Measurements from ENCODE around the gene TRPM5. TPM values are rescaled to one million over a fixed set of nuclear protein-coding genes. Genes with fewer than 3 reads are reported as not detected.
A peak's percentile ranks its signal among the peaks of the same experiment; 100 is the strongest.

TRPM5 gene
- total RNA-seq, 1 experiment from 2014 or later, result 0.11 TPM

DNA sequence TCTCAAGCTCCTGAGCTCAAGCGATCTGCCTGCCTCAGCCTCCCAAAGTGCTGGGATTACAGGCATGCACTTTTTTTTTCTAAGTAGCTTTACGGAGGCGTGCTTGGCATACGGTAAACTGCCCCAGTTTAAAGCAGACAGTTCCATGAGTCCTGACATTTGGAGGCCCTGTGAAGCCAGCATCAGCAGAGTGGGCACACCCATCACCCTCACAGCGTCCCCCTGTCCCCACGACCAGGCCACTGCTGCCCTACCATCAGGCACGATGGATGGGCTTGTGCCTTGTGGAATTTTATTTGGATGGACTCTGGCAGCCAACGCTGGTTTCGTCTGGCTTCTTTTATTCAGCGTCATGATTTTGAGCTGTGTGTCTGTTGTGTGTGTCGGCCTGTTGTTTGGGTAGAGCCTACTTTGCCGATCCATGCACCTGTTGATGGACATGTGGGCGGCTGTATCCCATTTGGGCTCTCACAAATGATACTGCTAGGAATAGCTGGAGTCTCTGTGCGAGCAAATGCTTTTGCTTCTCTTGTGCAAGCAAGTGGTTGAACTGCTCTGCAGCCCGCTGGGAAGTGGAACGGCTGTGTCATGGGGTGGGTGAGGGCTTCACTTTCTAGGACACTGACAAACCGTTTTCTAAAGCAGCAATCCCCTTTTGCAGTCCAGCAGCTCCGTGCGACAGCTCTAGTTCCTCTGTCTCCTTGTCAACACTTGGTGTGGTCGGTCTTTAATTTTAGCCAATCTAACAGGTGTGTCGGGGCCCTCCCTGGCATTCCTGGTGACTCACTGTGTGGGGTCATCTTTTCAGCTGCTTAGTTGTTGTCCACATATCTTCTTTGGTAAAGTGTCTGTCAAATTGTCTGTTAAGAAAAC lies 24.3 kb upstream of the TRPM5 start:
- no peak for DNase-seq (ENCODE audit: low read depth)

DNA sequence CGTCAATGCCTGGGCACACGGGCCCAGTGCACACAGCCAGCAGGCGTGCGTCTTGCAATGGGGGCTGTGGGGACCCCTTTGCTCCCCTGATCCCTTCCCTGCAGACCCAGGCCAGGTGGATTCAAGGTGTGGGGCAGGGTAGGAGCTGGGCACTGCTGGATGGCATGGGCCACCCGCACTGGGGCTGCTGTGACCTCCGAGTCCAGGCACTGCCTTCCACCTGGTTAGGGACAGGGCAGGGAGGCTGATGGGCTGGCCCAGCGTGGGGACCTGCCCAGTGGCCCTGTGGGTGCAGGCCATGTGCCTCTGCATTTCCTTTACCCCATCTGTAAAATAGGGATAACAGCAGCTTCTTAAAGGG lies 23.4 kb upstream of the TRPM5 start:
- DNase-seq (ENCODE audit: low read depth), result no peak

DNA sequence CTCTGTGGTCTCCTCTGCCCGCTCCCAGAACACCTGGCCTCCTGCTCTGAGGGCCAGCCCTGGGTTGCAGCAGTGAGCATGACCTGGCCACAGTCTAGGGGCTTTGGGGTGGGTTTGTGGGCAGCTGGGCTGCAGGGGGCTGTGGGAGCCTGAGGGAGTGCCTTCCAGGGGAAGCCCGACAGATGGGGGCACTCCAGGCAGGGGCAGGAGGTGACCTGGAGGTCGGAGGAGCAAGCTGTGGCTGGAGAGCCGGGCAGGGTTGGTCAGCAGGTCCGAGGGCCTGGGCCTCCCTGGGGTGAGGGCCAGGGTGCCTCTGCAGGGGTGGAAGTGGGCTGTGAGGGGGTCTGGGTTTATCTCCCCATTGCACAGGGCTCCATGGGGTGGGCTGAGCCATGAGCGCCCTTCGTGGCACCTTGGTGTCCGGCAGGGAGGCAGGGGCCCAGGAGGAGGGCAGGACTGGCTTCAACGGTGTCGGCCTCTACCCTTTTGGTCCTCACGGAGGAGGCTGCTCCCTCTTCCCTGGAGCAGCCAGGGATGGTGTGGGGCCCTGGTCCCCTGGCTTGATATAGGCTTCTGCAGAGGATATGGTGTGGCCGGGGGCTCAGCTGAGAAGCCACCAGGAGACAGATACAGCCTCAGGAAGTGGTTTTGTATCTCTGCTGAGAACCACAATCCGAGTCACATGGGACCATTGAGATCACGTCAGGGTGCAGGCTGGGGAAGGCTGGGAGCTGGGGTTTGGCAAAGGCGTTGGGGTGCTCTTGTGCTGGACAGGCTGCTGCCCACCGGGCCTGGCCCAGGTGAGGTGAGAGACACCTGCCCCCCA lies 22.8 kb upstream of the TRPM5 start:
- no peak for DNase-seq (ENCODE audit: low read depth)

DNA sequence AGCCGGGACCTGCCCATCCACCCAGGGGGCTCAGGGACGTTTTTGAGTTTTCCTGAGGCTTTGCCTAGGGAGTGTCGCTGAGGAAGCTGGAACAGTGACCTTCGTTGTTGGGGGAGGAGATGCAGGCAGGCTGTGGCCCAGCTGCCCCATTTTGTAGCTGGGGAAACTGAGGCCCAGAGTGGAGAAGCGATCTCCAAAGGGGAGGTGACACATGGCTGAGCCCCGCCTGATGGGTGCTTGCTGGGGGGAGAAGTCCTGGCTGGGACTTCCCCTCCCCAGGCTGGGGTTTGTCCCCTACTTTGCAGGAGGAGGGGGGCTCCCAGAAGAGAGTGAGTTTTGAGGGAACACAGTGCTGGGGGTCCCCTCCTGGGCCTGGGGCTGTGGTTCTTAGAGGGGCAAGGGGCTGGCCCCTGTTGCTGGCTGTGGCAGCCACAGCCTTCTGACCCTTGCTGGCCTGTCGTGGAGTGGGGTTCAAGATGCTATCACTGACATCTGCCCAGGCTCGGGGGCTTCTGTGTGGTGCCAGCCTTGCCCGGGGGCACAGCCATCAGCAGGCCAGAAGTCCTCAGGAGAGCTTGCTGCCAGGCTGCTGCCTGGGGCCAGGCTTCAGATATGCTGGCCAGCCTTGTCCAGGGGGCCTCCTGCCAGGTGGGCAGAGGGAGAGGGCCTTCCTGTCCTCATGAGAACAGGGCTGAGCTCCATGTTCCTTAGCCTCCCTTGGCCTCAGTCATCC lies 21.9 kb upstream of the TRPM5 start:
- DNase-seq (ENCODE audit: low read depth), result no peak

DNA sequence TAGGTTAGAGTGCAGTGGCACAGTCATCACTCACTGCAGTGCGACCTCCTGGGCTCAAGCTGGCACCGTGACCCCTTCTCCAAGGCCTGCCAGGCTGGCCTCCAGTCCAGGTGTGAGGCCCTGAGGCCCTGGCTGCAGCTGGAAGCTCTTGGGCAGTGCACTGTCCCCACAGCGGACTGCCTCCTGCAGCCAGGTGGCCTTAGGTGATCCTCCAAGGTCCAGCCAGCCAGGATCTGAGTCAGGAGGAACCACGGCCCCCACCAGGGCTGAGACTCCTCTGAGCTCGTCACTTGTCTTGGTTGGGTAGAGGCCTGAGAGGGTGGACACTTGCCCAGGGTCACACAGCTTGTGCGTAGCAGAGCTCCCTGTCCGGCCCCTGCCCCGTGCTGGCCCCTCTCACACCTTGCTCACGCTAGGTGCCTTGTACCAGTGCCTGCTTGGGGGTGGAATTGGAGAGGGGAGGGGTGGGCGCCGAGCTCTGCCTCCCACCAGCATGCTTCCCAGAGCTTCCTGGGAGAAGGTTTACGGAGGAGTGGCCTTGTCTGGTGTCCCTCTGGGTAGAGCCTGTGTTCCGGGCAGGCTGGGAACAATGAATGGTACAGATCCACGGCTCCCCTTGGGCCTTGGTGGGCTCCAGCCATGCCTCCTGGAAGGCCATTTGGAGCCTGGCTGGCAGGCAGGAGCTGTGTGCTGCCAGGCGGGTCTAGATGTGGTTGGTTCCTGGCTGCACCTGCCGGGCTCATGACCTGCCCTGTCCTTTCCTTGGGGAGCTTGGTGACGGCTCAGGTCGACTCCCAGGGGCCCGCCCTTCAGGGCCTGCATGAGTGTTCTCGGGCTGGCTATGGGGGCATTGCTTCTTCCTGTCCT lies 21.1 kb upstream of the TRPM5 start:
- DNase-seq (ENCODE audit: low read depth), result no peak

DNA sequence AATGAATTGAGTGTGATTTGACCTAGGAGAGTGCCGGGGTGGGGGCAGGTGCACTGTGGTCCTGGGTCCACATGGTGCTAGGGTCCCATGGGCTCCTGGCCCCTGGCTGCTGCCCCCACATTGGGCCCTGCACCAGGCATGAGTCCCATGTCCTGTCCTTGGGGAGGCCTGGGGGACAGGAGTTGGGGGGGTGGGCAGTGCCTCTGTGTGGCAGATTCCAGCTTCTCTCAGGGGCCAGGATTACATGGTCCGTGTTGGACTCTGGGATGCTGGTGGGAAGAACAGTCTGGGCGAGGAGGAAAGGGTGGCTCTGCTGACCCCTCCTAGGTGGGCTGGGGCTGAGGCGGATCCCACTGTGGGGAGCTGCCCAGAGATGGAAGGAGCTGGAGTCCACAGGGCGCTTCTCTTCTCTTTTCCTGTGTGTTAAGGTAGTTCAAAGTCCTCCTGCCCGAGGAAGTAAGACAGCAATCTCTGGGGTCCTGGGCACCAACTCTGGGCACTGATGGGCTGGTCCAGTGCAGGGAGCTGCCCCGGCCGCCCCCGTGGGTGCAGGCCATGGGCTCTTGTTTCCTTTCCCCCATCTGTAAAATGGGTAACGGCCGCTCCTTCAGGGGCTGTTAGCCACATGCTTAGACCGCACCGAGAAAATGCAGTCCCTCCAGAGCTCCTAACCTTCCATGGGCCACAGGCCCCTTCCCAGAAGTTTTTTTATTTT lies 20.3 kb upstream of the TRPM5 start:
- no peak for DNase-seq (ENCODE audit: low read depth)

DNA sequence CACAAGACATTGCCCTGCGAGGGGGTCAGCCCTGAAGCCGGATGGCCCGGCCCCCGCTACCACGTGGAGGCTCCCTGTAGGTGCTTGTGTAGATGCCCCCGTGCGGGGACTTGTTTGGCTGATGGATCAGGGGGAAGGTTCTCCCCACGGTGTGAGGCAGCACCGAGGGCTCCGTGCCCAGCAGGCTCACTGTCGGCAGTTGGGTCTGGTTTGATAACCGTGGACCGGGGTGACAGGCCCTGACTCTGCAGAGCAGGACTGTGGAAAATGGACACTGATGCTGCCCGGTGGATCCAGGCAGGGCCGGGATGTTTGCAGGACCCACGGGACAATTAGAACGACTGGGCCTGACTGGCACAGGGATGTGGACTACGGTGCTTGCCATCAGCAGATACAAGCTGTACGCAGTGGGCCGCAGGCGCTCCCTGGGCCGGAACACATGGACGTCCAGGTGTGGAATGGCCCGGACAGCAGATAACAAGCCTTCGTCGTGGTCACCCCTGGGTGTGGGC lies 19.5 kb upstream of the TRPM5 start:
- DNase-seq (ENCODE audit: low read depth), result no peak

DNA sequence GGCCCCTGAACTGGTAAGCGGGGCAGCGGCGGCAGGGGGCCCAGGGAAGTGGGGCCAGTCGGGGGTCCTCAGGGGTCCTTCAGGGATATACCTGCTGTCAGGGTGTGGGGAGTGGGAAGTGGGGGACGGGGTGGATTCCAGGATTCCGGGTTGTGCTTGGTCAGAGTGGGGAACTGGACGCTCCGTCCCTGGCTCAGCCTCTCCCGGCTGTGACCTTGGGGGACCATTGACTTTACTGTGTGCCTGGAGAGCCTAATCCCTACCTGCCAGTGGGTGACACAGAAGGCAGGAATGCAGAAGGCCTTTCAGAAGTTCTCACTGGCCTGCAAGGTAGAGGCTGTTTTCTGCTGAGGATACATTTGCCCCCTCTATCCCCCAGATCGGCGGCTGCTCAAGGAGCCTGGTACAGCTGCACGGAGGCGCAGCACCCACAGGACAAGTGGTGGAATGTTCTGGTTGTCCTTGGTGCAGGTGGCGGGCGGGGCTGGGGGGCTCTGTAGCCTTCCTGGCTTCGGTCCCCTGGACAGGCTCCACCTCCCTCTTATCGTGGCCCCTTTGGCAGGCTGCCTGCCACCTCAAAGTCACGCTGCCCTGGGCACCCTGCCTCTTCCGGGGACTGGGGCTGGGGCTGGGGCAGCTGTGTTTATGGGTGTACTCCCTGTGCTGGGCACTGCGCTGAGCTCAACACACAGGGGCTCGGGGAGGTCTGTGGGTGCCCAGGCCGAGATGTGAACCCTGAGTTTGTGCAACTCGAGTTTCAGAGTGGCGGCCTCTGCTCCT lies 18.9 kb upstream of the TRPM5 start:
- peak; percentile 35 for DNase-seq (ENCODE audit: low read depth)

DNA sequence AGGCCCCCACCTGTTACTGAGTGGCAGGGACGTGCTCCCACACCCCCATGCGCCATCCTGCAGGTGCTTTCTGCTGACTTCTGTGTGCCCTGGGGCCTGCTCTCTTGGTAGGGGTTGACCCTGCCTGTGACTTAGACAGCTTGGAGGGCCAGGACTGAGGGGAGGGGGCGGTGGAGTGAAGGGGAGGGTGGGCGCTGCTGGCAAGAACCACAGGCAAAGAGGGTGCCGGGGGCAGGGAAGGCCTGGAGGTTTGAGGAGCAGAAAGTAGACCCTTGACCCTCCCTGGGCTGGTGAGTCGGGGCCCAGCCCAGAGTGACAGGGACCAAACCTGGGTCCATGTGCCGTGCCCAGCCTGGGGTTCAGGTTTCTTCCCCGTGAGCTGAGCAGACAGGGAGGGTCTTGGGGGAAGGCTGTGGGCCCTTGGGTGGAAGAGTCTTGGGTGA lies 18.2 kb upstream of the TRPM5 start:
- DNase-seq (ENCODE audit: low read depth), result no peak

DNA sequence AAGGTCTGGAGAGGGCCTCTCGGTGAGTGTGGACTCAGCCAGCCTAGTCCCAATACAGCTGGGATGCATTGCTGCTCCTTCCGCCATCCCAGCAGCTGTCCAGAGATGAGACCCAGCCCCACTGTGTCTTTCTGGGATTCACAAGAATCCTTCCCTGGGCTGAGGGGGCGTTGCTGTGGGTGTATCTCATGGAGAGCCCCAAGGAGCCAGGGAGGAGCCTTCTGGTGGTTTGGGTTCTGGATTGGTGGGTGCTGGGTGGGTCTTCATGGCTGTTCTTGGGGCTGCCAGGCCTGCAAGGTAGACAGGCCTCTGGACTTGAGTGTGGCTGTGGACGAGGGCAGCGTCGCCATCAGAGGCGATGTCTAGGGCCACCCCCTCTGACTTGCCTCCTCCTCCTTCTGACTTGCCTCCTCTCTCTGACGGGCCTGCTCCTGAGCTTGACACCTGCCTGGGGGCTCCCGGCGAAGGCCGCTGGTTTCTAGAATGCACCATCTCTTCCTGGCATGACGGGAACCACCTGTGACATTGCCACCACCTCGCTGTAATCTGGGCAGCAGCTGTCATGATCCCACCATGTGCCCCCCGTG lies 17.7 kb upstream of the TRPM5 start:
- DNase-seq (ENCODE audit: low read depth), result no peak

DNA sequence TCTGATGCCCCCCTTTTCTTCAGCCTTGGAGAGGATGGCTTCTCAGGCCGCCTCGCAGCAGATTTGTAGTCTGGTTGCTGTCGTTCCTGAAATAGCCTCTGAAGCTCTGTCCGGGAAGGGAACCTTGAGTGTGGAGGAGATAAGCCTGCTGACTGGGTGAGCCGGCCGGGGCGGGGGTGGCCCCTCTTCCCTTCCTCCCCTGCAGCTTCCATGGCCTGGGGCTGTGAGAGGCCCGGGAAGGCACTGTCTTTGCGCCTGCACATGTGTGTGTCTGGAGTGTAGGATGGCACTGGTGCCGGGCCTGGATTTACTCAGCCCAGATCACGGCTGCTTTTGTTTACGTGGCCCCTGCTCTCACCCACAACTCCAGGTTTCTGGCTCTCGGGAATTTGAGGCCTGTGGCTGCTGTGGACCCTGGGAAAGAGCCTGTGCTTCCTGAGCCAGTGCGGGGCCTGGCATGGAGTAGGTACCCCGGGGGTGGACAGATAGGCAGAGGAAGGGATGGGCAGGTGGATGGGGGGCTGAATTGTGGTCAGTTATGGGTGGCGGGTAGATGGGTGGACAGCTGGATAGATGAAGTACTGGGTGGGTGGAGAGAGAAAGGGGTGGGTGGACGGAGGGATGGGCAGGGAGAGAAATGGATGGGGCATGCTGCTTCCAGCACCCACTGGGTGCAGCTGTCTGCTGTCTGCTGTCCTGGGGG lies 17.1 kb upstream of the TRPM5 start:
- no peak for DNase-seq (ENCODE audit: low read depth)

DNA sequence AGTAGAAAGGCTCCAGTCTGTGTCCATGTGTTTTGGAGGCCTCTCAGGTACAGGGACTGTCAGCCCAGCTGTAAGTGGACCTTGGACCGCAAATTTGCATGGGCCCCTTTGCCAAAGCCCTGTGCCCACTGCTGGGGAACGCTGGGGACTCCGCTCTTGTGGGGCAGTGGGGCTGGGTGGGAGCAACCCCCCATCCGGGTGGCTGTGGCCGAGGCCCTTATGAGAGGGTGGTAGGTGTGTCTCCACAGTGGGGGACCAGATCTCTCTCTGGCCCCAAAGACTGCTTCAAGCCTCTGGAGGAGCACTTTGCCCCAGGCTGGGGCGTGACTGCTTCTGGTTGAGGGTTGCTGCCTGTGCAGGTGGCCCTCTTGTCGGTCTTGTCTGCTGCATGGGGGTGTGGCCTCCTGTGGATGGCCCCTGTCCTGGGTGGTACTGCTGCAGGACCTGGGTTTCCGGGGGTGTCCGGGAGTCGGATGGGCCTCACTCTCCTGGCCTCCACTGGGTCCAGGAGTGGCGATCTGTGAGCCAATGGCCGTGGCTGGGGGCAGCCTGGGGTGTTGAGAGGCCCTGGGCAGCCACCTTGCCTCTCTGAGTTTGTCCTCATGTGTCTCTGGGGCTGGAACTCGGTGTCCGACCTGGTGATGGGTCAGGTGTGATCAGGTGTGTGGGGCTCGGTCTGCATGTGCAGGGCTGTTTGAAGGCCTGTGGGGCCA lies 16.4 kb upstream of the TRPM5 start:
- DNase-seq (ENCODE audit: low read depth), result no peak

DNA sequence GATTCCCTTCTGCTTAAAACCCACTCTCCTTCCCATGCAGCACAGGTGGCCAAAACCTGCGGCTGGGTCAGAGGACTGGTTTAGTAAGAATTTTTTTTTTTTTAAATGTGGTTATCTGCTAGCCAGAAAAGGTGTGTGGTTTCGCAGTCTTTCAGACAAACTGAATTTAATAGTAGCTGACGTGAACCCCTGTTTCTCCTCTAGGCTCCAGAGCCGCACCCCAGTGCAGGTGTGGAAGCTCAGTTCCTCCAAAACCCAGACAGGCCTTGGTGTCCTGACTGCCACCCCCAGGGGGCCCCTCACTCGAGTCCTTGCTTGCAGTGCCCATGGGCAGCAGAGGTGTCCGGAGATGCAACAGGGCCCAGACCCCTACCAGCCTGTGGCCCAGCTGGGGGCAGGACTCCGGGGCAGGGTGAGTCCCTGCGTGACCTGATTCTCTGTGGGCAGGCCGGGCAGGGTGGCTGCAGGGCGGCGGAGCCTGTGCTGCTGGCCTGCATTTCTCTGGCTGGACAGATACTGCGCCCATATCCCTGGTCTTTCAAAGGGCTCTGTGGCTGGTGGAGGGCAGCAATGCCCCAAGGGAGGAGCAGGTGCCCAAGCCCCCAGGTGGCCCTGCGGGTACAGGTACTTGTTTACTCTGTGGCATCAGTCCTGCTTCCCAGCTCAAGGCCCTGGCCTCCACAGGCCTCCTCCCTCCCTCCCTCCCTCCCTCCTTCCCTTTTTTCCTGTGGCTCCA lies 15.7 kb upstream of the TRPM5 start:
- DNase-seq (ENCODE audit: low read depth), result no peak

DNA sequence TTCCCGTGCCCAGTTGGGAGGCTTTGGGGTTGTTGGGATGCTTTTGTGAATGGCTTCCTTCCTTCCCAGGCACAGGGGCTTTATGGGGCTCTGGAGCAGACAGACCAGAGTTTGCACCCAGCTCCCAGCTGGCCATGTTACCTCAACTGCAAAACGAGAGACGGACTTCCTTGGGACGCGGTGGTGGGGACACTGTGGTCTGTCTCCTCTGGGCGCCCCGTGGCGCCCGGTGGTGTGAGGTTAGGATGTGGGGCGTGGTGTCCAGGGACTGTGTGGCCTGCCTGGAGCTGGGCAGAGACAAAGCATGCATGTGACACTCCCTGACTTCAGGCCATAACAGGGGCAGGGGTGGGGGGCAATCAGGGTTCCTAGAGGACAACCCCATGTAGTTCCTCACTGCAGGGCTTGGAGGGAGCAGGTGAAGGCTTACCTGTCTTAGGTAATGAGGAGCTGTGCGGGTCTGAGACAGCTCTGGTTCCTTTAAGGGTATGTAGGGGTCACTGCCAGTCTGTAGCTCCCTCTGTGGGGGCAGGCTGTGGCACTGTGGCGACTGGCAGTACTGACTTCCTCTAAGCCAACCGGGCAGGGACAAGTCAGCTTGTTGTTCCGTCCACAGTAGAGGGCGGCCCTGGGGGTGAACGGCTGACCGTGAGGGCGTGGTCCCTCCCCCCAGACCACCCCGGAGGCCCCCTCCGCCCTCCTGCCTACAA lies 14.9 kb upstream of the TRPM5 start:
- DNase-seq (ENCODE audit: low read depth), result no peak

DNA sequence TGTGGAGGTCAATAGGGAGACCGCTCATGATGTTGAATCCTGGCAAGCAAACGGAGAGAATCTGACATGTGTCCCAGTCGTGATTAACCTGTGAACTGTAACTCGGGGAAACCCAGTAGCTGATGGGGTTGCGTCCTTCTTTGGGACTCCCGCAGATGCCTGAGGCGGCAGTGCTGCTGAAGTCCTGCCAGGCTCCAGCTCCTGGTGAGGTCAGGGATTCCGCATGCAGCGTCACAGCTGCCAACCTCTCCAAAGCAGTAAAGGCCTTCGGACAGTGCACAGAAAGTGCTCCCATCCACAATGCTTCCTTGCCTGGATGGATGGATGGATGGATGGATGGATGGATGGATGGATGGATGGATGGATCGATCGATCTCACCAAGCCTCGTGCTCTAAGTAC lies 14.0 kb upstream of the TRPM5 start:
- no peak for DNase-seq (ENCODE audit: low read depth)

DNA sequence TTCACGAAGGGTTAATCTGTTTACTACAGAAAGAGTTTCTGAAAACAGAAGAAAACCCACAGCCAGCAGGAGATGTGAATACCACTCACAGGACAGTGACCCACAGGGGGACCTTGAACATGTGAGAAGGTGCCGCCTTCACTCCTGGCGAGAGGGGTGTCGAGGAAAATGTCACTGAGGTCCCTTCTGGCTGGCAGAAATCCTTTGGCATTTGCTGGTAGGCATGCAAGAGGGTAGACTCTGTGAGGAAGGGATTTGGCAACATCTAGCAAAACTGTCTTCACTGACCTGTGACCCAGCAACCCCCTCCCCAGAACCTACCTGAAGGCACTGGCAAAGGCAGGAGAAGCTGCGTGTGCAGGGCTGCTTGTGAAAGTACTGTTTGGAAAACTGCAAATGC lies 9.1 kb upstream of the TRPM5 start:
- no peak for DNase-seq (ENCODE audit: low read depth)

Data from Daoy (cell line).